ENCODE results near the gene PLLP.

PLLP gene

GRCh38 chr16:57284209-57284951 is at the start of gene PLLP:
Gene PLLP (minus strand): TSS chr16:57284672. CDS start chr16:57284540, 132 bp downstream.
- DNase-seq: no peak

- DNase-seq: no peak
Measured at GRCh38 chr16:57333402-57333801, 48.9 kb upstream of the PLLP start.

- DNase-seq: no peak
Measured at GRCh38 chr16:57331355-57331754, 46.9 kb upstream of the PLLP start.

- no peak for DNase-seq
Measured at GRCh38 chr16:57329718-57330327, 45.4 kb upstream of the PLLP start.

GRCh38 chr16:57325458-57325857 is 41.0 kb upstream of the PLLP start:
- DNase-seq: no peak

GRCh38 chr16:57324749-57325148 is 40.3 kb upstream of the PLLP start:
- no peak for DNase-seq

GRCh38 chr16:57319646-57320045 is 35.2 kb upstream of the PLLP start:
- DNase-seq: no peak

GRCh38 chr16:57318240-57318970 is 33.9 kb upstream of the PLLP start:
- no peak for DNase-seq

- no peak for DNase-seq
Measured at GRCh38 chr16:57316390-57317017, 32.0 kb upstream of the PLLP start.

GRCh38 chr16:57315416-57315815 is 30.9 kb upstream of the PLLP start:
- no peak for DNase-seq

GRCh38 chr16:57314161-57314785 is 29.8 kb upstream of the PLLP start:
- DNase-seq: no peak

- no peak for DNase-seq
Measured at GRCh38 chr16:57313509-57313908, 29.0 kb upstream of the PLLP start.

GRCh38 chr16:57310801-57311200 is 26.3 kb upstream of the PLLP start:
- DNase-seq: no peak

- DNase-seq: no peak
Measured at GRCh38 chr16:57308041-57308440, 23.6 kb upstream of the PLLP start.

- no peak for DNase-seq
Measured at GRCh38 chr16:57307365-57307764, 22.9 kb upstream of the PLLP start.

- no peak for DNase-seq
Measured at GRCh38 chr16:57306676-57307341, 22.3 kb upstream of the PLLP start.

- no peak for DNase-seq
Measured at GRCh38 chr16:57305159-57305811, 20.8 kb upstream of the PLLP start.

- DNase-seq: no peak
Measured at GRCh38 chr16:57304169-57305061, 19.9 kb upstream of the PLLP start.

- DNase-seq: no peak
Measured at GRCh38 chr16:57303910-57304168, 19.4 kb upstream of the PLLP start.

GRCh38 chr16:57303021-57303909 is 18.8 kb upstream of the PLLP start:
- no peak for DNase-seq
